HL-60 (cell line): ENCODE results near the gene FH.
A peak's percentile ranks its signal among the peaks of the same experiment; 100 is the strongest.

Experiments
- DNase-seq, 2 experiments: peaks; one replicate each; pipeline ENCODE4 v3.0.0-alpha.2; 2010 to 2020; ENCODE audit warnings: low read depth in 1 of 2, low spot score in 1 of 2
- H3K27ac ChIP-seq: fragments of 250-450 bp; sonication (Bioruptor Pico); replicated peaks from 2 replicates; pipeline ENCODE4 v1.5.1; 2020; ENCODE audit warnings: mild to moderate bottlenecking, moderate library complexity
- H3K27me3 ChIP-seq: fragments of 250-450 bp; sonication (Bioruptor Pico); 2 replicates; pipeline ENCODE4 v1.5.1; 2021; ENCODE audit warnings: mild to moderate bottlenecking, moderate library complexity; ENCODE audit not compliant: insufficient read depth, poor library complexity, severe bottlenecking
- H3K4me3 ChIP-seq: replicated peaks from 2 replicates; pipeline ENCODE4 v1.5.1; 2011; ENCODE audit warnings: mild to moderate bottlenecking, control low read depth, low read length; ENCODE audit not compliant: insufficient read depth
- GABPA ChIP-seq: IDR thresholded peaks from 2 replicates; pipeline ENCODE4 v1.6.1; 2012; ENCODE audit warnings: low read depth
- POLR2AphosphoS5 ChIP-seq: IDR thresholded peaks from 2 replicates; pipeline ENCODE4 v1.6.1; 2012; ENCODE audit warnings: low read depth
- SPI1 ChIP-seq: IDR thresholded peaks from 2 replicates; pipeline ENCODE4 v1.6.1; 2012; ENCODE audit warnings: low read depth, mild to moderate bottlenecking, borderline replicate concordance
- TF ChIP-seq, protein P1 (sequence below): IDR thresholded peaks from one replicate; pipeline ENCODE4 v1.5.1; 2011; ENCODE audit warnings: low read length, control low read depth, inconsistent platforms; ENCODE audit not compliant: insufficient read depth
- TF ChIP-seq, protein P2 (sequence below): IDR thresholded peaks from 2 replicates; pipeline ENCODE4 v1.6.1; 2012; ENCODE audit warnings: low read depth; ENCODE audit not compliant: insufficient replicate concordance

FH gene

DNA sequence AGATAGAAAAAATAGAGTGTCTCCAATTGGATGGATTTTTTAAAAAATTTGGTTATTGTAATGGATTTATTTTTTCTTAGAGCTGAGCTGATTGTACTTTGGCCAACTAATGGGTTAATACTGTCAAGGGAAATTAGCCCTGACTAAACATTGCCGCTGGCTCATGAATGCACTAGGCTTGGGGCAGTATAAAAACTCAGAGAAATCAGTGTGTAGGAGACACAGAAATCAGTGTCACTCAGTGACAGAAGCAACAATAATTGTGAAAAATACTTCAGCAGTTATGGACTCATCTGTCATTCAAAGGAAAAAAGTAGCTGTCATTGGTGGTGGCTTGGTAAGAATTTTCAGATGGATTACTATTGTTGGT is 12.6 kb upstream of the FH start, which contains the start of gene KMO:
KMO (plus strand) TSS at position 217 of the 370 bp plus-strand sequence; CDS start at position 284, 67 bp downstream.
- Histone ChIP-seq H3K27ac (peak within 1 kb of the TSS; percentile 76), H3K27me3 (no peaks in the 10 kb centered on the region), H3K4me3 (peak within 1 kb of the TSS; percentile 40)
- DNase-seq = peak in 1 of 2 experiments; percentile 5
- TF ChIP-seq POLR2AphosphoS5 (no peak), GABPA (no peak), SPI1 (no peak)
- TF ChIP-seq, protein P1, sequence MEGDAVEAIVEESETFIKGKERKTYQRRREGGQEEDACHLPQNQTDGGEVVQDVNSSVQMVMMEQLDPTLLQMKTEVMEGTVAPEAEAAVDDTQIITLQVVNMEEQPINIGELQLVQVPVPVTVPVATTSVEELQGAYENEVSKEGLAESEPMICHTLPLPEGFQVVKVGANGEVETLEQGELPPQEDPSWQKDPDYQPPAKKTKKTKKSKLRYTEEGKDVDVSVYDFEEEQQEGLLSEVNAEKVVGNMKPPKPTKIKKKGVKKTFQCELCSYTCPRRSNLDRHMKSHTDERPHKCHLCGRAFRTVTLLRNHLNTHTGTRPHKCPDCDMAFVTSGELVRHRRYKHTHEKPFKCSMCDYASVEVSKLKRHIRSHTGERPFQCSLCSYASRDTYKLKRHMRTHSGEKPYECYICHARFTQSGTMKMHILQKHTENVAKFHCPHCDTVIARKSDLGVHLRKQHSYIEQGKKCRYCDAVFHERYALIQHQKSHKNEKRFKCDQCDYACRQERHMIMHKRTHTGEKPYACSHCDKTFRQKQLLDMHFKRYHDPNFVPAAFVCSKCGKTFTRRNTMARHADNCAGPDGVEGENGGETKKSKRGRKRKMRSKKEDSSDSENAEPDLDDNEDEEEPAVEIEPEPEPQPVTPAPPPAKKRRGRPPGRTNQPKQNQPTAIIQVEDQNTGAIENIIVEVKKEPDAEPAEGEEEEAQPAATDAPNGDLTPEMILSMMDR = no peak
- TF ChIP-seq, protein P2, sequence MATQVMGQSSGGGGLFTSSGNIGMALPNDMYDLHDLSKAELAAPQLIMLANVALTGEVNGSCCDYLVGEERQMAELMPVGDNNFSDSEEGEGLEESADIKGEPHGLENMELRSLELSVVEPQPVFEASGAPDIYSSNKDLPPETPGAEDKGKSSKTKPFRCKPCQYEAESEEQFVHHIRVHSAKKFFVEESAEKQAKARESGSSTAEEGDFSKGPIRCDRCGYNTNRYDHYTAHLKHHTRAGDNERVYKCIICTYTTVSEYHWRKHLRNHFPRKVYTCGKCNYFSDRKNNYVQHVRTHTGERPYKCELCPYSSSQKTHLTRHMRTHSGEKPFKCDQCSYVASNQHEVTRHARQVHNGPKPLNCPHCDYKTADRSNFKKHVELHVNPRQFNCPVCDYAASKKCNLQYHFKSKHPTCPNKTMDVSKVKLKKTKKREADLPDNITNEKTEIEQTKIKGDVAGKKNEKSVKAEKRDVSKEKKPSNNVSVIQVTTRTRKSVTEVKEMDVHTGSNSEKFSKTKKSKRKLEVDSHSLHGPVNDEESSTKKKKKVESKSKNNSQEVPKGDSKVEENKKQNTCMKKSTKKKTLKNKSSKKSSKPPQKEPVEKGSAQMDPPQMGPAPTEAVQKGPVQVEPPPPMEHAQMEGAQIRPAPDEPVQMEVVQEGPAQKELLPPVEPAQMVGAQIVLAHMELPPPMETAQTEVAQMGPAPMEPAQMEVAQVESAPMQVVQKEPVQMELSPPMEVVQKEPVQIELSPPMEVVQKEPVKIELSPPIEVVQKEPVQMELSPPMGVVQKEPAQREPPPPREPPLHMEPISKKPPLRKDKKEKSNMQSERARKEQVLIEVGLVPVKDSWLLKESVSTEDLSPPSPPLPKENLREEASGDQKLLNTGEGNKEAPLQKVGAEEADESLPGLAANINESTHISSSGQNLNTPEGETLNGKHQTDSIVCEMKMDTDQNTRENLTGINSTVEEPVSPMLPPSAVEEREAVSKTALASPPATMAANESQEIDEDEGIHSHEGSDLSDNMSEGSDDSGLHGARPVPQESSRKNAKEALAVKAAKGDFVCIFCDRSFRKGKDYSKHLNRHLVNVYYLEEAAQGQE = no peak

DNA sequence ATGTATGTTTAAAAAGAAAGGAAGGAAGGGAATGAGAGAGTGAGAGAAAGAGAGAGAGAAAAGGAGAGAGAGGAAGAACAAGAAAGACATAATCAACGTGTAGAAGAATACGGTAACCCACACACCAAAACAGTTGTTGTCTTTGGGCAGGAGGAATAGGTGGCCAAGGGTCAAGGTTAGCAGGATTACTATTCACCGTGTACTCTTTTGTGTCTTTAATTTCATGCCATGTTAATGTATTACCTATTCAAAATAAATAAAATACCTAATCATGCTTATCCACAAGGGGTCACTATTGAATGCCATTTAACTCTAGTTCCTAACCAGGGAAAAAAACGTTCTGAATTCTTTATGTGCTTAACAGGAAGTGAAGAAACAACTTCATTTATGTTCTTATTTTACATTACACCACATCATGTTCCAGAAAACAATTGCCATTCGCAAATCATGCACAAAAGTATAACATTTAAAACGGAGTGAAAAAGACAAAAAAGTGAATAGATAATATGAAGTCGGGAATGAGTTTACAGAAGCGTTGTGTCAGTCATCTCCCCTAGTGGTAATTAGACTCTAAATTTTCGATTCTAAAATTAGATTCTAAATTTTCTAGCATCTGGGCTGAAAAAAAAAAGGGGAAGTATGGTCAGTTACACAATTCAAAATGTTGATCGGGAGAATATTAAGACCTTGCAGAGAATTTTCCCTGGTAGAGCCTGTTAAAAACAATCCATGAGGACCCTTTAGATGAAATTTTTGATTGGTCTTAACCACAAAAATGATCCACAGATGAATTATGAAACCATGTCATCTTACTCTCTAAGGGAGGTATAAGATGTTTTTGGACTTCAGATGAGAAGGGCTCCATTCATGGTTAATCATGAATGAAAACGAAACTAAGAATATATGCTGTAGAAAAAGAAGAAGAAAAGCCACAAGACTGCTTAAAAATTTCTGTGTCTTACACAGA is 11.9 kb upstream of the FH start:
- Histone ChIP-seq H3K27ac (peak overlapping the region; percentile 76), H3K4me3 (peak overlapping the region; percentile 40), H3K27me3 (no peaks in the 10 kb centered on the region)
- DNase-seq = peak; percentile 41 to 64
- TF ChIP-seq SPI1 (peak; percentile 42; the same call in 1 of the 2 replicates), POLR2AphosphoS5 (no peak), GABPA (no peak)
- TF ChIP-seq, protein P1 = peak; percentile 39

DNA sequence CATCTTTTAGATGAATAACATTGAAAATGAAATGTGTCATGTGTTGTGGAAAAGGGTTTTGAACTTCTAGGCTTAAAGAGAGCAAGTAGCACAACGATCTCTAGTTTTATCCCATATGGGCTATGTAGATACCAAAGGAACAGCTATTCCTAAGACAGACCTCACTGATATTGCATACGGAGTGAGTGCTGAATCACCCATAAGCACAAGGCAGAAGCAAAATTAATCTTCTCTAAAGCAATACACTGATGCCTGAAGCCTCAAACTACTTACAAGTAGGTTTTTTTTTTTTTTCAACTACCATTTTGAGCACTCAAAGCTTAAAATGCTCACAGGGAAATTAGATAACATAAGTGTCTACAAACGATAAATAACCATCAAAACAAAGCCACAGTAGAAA is 7.6 kb upstream of the FH start:
- TF ChIP-seq SPI1 (no peak), GABPA (no peak), POLR2AphosphoS5 (no peak)
- TF ChIP-seq, protein P2 = no peak
- TF ChIP-seq, protein P1 = no peak
- no peak for DNase-seq
- no peak overlapping the region for H3K4me3 ChIP-seq

More for the DNA sequence above, 7.6 kb upstream of the FH start:
- Histone ChIP-seq H3K27ac (no peak overlapping the region), H3K27me3 (no peaks in the 10 kb centered on the region)
